HFFc6 (cell line): ENCODE results near the gene ACOT8. TPM values are rescaled to one million over a fixed set of nuclear protein-coding genes. Genes with fewer than 3 reads are reported as not detected.

ENCODE experiments used
- DNase-seq: peaks from one replicate; pipeline ENCODE4 v3.0.0-alpha.2; 2018
- H3K27ac Mint-ChIP-seq: 2 replicates; pipeline ENCODE4 v1.8.0; 2020; ENCODE audit warnings: mild to moderate bottlenecking, mixed read lengths
- H3K27me3 Mint-ChIP-seq: 2 replicates; pipeline ENCODE4 v1.8.0; 2021; ENCODE audit warnings: mild to moderate bottlenecking, moderate library complexity, mixed read lengths; ENCODE audit not compliant: insufficient read depth
- H3K36me3 Mint-ChIP-seq: 2 replicates; pipeline ENCODE4 v1.8.0; 2021; ENCODE audit warnings: low read depth, mixed read lengths
- H3K4me1 Mint-ChIP-seq: 2 replicates; pipeline ENCODE4 v1.8.0; 2020; ENCODE audit warnings: low read depth, mixed read lengths
- H3K4me3 Mint-ChIP-seq: 2 replicates; pipeline ENCODE4 v1.8.0; 2020; ENCODE audit warnings: mild to moderate bottlenecking, moderate library complexity, mixed read lengths
- H3K9me3 Mint-ChIP-seq: 2 replicates; pipeline ENCODE4 v1.8.0; 2020; ENCODE audit warnings: mild to moderate bottlenecking, mixed read lengths
- CTCF ChIP-seq: fragments of 200-600 bp; sonication (generic); IDR thresholded peaks from 2 replicates; pipeline ENCODE4 v1.5.0; 2021; ENCODE audit warnings: antibody characterized with exemption, mild to moderate bottlenecking
- total RNA-seq, 6 experiments: library from RNA; stranded (reverse); fragmentation: NEBNext Ultra II Directional; extraction: Animal tissue kit (Norgen Biotek cat#: 25700); gene quantifications; 2 replicates in 1 of 6; 3 replicates in 5 of 6; pipeline ENCODE4 v1.2.3, GENCODE V29; 2021

Gene ACOT8
- total RNA-seq, 6 experiments from 2014 or later, result 24.2 to 31.2 (median 26.4) TPM

- H3K9me3 Mint-ChIP-seq, result no peaks in the 10 kb centered on the region
- no peak for DNase-seq
- peaks cover 50% of the 10 kb centered on the region for H3K4me1 Mint-ChIP-seq
- no peaks in the 10 kb centered on the region; the same call in 1 of the 2 replicates for H3K27me3 Mint-ChIP-seq
- no peak for TF ChIP-seq CTCF
- H3K4me3 Mint-ChIP-seq, result peak overlapping the region; percentile 17; the same call in 1 of the 2 replicates
- peaks cover 25% of the 10 kb centered on the region for H3K36me3 Mint-ChIP-seq
- H3K27ac Mint-ChIP-seq, result peak overlapping the region; percentile 66; the same call in 1 of the 2 replicates
Measured at GRCh38 chr20:45816951-45817350, 40.2 kb downstream of the ACOT8 start.

DNA sequence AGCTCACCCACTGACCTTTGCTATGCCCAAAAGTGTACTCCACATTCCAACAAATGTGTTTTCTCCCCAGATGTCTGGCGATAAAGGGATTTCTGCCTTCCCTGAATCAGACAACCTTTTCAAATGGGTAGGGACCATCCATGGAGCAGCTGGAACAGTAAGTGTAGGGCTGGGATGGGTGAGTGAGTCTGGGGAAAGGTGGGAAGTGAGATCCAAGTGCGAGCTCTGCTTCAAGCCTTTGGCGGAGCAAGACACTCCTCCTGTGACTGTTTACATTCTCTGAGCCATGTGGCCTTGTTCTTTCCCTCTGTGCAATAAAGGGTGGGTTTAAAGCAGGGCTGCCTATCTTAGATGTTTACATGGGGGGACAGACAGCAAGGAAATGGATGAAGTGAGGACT is 42.9 kb downstream of the ACOT8 start:
- Mint-ChIP-seq H3K9me3 (no peaks in the 10 kb centered on the region), H3K4me3 (peak overlapping the region; percentile 59; the same call in 1 of the 2 replicates), H3K27me3 (no peaks in the 10 kb centered on the region; the same call in 1 of the 2 replicates), H3K27ac (no peak overlapping the region; the same call in 1 of the 2 replicates), H3K36me3 (peaks cover 49% of the 10 kb centered on the region), H3K4me1 (peaks cover 58% of the 10 kb centered on the region)
- DNase-seq, result no peak
- TF ChIP-seq CTCF, result no peak

DNA sequence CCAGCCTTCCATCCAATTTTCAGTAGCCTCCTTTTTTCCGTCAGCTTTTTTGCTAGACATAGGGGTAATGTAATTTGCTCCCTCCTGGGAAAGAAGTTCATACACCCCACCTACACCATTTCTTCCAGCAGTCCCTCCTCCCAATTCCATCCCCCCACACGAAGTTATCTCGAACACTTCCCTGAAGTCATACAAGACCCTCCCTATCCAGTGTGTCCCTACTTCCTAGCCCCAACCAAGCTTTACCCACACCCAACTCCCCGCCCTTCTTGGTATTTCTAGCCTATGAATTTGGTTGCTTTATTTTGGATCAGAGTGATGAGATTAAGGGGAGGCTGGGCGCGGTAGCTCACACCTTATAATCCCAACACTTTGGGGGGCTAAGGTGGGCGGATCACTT is 43.7 kb downstream of the ACOT8 start:
- H3K9me3 Mint-ChIP-seq, result no peaks in the 10 kb centered on the region
- H3K27ac Mint-ChIP-seq, result peak overlapping the region; percentile 82
- peak overlapping the region; percentile 97 for H3K4me3 Mint-ChIP-seq
- DNase-seq, result no peak
- peaks cover 52% of the 10 kb centered on the region for H3K36me3 Mint-ChIP-seq
- H3K27me3 Mint-ChIP-seq, result no peaks in the 10 kb centered on the region; the same call in 1 of the 2 replicates
- no peak for TF ChIP-seq CTCF
- H3K4me1 Mint-ChIP-seq, result peaks cover 58% of the 10 kb centered on the region

- no peaks in the 10 kb centered on the region; the same call in 1 of the 2 replicates for H3K27me3 Mint-ChIP-seq
- no peaks in the 10 kb centered on the region for H3K9me3 Mint-ChIP-seq
- peaks cover 53% of the 10 kb centered on the region for H3K4me1 Mint-ChIP-seq
- peaks cover 52% of the 10 kb centered on the region for H3K36me3 Mint-ChIP-seq
- TF ChIP-seq CTCF, result no peak
- H3K4me3 Mint-ChIP-seq, result peak overlapping the region; percentile 97
- peak overlapping the region; percentile 82 for H3K27ac Mint-ChIP-seq
- DNase-seq, result no peak
Measured at GRCh38 chr20:45813006-45813340, 44.2 kb downstream of the ACOT8 start.

DNA sequence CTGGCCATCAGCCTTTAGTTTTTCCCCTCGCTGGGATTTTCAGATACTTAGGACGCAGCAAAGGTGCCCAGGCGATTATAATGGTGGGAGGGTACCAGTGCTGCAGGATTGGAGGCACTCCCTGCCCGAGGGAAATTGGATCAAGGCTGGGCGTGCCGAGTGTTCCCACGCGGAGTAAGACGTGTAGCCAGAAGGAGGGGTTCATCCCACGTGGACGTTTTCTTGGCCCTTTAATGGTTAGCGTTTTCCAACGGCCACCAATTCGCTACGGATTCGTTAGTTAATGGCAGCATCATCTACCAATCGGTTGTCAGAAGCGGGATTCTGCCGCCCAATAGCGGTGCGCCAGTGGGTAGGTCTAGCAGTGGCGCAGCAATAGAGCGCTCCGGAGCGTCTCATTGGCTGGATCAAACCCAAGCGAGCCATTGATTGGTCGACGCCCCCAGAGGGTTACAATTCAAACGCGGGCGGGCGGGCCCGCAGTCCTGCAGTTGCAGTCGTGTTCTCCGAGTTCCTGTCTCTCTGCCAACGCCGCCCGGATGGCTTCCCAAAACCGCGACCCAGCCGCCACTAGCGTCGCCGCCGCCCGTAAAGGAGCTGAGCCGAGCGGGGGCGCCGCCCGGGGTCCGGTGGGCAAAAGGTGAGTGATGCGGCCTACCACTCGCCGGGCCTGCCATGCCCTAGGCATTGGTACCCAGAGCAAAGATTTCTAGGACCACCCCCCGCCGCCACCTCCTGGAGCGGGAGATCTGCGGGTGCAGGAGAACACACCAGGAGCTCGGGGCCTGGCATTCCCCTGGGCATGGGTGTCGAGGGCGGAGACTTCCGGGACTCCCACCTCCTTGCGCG is 44.8 kb downstream of the ACOT8 start, which contains the start of gene UBE2C:
TSS of gene UBE2C (plus strand) at position 488 of the 849 bp plus-strand sequence. CDS start at position 540, 52 bp downstream.
- TF ChIP-seq CTCF, result no peak
- Mint-ChIP-seq H3K9me3 (no peaks in the 10 kb centered on the region), H3K4me1 (peaks cover 47% of the 10 kb centered on the region), H3K27me3 (no peaks in the 10 kb centered on the region; the same call in 1 of the 2 replicates), H3K36me3 (peaks cover 52% of the 10 kb centered on the region), H3K4me3 (peak within 1 kb of the TSS; percentile 97), H3K27ac (peak within 1 kb of the TSS; percentile 83)
- peak; percentile 100 for DNase-seq
